HT1080 (cell line): ENCODE measurements around the gene WFS1. TPM values are rescaled to one million over a fixed set of nuclear protein-coding genes. Genes with fewer than 3 reads are reported as not detected.

Source experiments
- DNase-seq: peaks from one replicate; pipeline ENCODE4 v3.0.0-alpha.2; 2015; ENCODE audit warnings: low read depth
- total RNA-seq: library from RNA; depleted of rRNA; stranded (reverse); fragments of >200 nt; shearing (Covaris generic); gene quantifications from 2 replicates; pipeline ENCODE4 v1.2.3, GENCODE V29; 2014

Gene WFS1
- total RNA-seq, 1 experiment from 2014 or later: 14.8 TPM

GRCh38 chr4:6233929-6234328 lies 35.7 kb upstream of the WFS1 start:
- no peak for DNase-seq

DNA sequence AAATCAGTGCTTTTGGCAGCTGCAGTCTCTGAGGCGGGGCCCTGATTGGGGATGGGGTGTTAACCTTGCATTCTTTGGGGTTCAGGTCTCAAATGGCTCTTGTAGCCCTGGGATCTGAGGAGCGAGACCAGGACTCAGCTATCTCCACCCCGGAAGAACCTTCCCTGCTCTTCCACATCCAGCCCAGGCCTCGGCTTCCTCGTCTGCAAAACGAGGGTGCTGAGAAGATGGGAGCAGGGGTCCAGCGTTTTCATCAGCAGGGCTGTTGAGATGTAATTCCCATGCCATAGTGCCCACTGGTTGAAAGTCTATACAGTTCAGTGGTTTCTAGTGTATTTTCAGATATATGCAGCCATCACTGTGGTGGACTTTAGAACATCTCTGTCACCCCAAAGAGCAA lies 34.6 kb upstream of the WFS1 start:
- DNase-seq: no peak

GRCh38 chr4:6235901-6236640 lies 33.6 kb upstream of the WFS1 start:
- DNase-seq: no peak

DNA sequence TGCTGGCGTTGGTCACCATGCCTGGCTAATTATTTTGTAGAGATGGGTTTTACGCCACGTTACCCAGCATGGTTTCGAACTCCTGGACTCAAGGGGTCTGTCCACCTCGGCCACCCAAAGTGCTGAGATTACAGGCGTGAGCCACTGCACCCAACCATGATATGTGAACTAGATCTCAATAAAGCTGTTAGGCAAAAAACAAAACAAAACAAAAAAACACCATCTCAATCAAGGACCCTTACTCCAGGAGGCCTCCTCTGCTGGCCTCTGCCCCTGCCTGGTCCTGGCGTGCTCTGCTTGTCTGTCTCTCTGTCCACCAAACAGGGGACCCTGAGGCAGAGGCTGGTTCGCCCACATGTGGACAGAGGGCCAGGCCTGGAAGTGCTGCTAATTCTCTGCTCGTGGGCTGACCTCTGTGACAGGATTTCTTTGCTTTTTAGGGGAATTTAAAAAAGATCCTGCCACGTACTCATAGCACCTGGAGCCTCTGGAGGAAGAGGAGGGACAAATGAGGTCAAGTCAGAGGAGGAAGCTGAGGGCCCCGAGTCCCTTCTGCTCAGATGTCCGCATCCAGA lies 32.7 kb upstream of the WFS1 start:
- DNase-seq: no peak

- no peak for DNase-seq
These were observed 30.2 kb upstream of the WFS1 start for GRCh38 chr4:6239486-6239885.

DNA sequence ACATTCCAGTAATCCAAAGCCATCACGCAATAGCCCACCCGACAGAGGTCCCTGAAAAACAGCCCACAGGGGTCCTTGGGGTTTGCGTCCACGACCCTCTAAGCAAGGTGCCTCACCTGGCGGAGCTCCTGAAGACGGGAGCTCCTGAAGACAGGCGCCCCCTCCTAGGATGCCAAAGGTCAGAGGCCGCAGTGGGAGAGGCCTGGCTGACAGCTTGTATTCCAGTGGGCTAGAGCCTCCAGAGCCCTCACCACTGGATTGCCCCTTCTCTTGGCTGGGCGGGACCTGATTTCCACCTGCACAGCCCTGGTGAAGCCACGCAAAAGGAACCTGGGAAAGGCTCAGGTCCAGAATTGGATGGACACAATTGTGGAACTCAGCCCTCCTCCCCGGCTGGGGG lies 29.7 kb upstream of the WFS1 start:
- no peak for DNase-seq

DNA sequence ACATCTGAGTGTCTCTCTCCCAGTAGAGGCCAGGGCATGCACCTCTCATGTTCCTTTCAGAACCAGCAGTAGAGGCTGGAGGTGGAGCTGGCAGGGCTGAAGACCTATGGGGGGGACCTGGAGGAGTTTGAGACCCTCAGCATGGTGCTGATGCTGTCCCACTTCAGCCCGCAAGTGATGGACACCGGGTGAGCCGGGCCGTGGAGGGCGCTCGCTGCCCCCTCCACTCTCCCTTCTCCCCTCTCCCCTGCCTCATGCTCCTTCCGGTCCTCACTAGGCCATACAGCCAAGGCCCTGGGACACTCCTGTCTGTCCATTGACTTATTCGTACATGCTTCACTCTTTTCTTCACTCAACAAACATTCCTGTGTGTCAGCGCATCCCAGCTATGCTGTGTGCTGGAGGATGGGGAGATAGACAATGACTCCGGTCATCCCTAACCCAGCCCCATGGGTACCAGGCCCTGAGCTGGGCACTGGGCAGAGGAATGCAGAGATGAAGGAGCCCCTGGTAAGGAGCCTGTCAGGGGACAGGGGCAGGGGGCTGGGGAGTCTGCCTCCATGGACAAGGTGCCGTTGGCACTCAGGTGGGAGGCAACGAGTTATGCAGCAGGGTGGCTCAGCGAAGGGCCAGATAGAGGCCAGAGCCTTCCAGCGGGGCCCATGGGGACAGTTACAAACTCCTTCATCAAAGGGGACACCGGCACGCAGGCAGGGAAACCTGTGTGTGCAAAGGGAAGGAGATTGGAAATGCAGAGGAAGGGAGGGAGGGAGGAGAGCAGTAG lies 28.4 kb upstream of the WFS1 start:
- no peak for DNase-seq

- no peak for DNase-seq
These were observed 27.2 kb upstream of the WFS1 start for GRCh38 chr4:6242271-6243029.

GRCh38 chr4:6245246-6246169 lies 24.1 kb upstream of the WFS1 start:
- no peak for DNase-seq

DNA sequence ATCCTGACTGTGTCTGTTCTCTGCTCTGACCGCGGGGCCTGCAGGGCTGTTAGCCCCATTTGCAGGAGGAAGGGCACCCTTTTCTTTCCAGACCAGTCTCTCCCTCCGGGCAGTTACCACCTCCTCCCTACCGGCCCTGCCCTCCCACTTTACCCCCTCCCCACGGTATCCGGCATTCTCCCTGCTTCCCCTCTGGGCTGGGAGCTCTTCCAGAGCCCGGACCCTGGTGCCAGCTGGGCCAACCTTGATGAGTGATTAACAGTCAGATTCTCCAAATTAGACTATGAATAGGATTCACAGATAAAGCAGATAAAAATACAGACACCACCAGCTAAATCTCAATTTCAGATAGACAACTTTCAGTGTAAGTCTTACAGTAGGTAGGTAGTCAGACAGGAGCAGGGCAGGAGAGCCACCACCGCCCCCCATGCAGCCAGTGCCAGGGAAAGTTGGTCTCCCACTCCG lies 23.4 kb upstream of the WFS1 start:
- DNase-seq: no peak

GRCh38 chr4:6248394-6248793 lies 21.3 kb upstream of the WFS1 start:
- no peak for DNase-seq

GRCh38 chr4:6250235-6250983 lies 19.2 kb upstream of the WFS1 start:
- peak; percentile 55 for DNase-seq

- DNase-seq: no peak
These were observed 18.7 kb upstream of the WFS1 start for GRCh38 chr4:6250984-6251295.

DNA sequence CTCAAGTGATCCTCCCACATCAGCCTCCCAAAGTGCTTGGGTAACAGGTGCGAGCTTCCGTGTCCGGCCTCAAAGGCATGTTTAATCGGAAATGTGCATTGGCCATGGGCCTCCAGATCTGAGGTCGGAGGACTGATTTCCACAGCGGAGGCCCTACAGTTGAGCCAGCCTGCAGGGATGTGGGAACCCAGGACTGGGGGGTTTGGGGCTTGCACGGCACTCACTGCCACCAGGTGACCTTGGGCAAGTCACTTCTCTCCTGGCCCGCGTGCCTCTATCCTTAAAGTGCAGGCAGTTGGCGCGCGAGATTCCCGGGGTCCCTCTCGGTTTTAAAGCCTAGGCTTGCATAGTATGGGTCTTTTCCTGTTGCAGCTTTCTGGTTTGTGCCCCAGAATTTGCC lies 18.3 kb upstream of the WFS1 start:
- DNase-seq: no peak

GRCh38 chr4:6252051-6252450 lies 17.6 kb upstream of the WFS1 start:
- no peak for DNase-seq

DNA sequence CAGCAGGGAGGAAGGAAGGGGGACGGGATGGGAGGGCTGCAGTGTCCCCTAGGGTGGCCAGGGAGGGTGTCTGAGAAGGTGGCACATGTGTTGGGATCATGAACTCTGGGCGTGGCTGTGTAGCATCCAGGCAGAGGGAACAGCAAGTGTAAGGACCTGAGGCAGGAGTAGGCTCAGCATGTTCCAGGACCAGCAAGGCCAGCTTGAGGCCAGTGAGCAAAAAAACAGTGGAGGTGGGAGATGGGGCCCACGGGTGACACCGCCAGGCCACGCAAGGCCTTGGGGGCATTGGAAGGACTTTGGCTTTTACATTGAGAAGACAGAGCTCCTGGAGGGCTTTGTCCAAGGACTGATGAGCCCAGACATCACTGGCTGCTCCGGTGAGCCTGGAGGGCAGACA lies 16.5 kb upstream of the WFS1 start:
- no peak for DNase-seq

DNA sequence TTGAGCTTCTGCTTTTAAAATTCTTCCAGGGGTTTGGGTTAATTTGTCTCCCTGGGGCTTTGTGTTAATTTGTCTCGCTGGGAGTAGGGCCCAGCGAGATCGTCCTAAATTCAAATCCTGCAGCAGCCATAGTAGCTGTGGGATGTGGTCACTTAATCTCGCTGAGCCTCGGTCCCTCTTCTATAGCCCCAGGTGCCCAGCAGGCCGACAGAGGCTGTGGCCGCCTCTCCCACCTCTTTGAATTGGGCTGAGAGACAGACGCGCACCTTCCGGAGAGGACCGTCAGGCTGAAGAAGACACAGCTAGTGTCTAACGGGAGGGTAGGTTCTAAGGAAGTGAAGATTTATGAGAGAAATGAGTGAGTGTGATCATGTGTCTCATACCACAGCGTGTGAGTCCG lies 15.7 kb upstream of the WFS1 start:
- DNase-seq: no peak

DNA sequence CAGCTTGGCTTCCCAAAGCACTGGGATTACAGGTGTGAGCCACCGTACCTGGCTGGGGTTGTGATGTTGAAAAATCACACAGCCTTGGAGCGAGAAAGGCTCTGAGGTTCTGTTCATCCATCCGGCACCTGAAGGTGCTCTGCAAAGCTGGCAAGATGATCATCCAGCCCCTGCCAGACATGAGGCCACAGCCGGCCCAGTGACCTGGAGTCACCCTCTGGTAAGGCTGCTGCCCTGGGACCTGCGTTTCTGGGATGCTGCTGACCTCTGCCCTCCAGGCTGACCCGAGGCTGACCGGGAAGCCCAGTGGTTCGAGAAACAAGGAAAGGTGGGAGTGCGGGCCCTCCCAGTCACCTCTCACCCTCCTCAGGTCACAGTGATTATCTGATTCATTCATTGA lies 13.5 kb upstream of the WFS1 start:
- no peak for DNase-seq

- peak; percentile 55 for DNase-seq
These were observed 12.2 kb upstream of the WFS1 start for GRCh38 chr4:6257247-6258025.
